T-helper 17 cell (primary cell): Measurements from ENCODE around the gene ZNHIT6. TPM values are rescaled to one million over a fixed set of nuclear protein-coding genes. Genes with fewer than 3 reads are reported as not detected.

Source experiments
- ATAC-seq: fragments of 150-1000 bp; cut with Tn5 transposase; 2 replicates; pipeline ENCODE4 v1.10.0; 2021; ENCODE audit warnings: mild to moderate bottlenecking, moderate library complexity
- DNase-seq, 3 donors: peaks; one replicate each; pipeline versions ENCODE4 v3.0.0 to v3.0.0-alpha.2; 2020 to 2021
- H3K9me3 ChIP-seq: one replicate; pipeline ENCODE4 v1.7.0; 2013; ENCODE audit warnings: low read length, mild to moderate bottlenecking; ENCODE audit not compliant: control insufficient read depth, poor library complexity, severe bottlenecking
- H3K27ac Mint-ChIP-seq: one replicate; pipeline ENCODE4 v1.8.0; 2022; ENCODE audit warnings: mild to moderate bottlenecking, moderate library complexity, mixed read lengths
- H3K27me3 Mint-ChIP-seq: one replicate; pipeline ENCODE4 v1.8.0; 2022; ENCODE audit warnings: mixed read lengths
- H3K36me3 Mint-ChIP-seq: one replicate; pipeline ENCODE4 v1.8.0; 2022; ENCODE audit warnings: low read depth, mixed read lengths
- H3K4me1 Mint-ChIP-seq: one replicate; pipeline ENCODE4 v1.8.0; 2022; ENCODE audit warnings: mild to moderate bottlenecking, mixed read lengths
- H3K4me3 Mint-ChIP-seq: one replicate; pipeline ENCODE4 v1.8.0; 2022; ENCODE audit warnings: mild to moderate bottlenecking, moderate library complexity, mixed read lengths
- total RNA-seq, 4 donors: library from RNA in 2 of 4; stranded (reverse) in 2 of 4; gene quantifications; one replicate each; pipeline ENCODE4 v1.2.3 and lab custom pipeline; 2022 to 2026

Gene ZNHIT6
- total RNA-seq, 2 donors from 2014 or later, result 15.9 TPM

DNA sequence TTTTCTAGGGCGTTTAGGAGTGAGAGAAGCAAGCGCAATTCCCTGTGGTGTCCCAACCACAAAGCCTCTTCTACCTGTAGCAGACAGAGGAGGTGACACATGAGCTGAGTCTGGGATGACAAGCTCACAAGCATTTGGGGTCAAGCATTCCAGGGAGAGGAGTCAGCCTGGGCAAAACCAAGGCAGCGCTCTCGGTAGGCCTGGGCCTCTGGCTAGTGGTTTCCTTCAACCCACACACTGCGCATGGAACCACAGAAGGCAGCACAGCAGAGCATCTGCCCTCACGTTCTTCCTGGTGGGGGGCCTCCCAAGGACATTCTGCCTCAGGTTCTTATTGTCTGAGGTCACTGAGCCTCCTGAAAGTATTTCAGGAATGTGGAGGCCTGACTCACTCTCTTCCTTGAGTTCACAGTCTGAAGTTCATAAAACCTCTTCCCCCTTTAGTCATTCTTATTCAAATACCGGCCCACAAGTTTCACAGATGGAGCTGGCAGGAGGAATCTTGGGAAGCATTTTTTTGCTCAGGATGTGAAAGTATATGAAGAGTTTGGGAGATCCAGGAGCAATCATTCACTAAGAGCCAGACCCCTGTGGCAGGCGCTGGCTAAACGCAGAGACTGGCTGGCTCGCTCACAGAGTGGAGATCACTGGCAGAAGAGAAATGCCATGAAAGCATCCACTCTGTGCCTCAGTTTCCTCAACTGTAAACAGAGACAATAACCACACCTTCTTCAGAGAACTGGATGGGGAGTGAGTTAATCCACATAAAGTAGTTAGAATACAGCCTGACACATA, 100.9 kb downstream of the ZNHIT6 start:
- Mint-ChIP-seq H3K4me3 (no peak overlapping the region), H3K4me1 (no peaks in the 10 kb centered on the region), H3K27ac (no peak overlapping the region), H3K27me3 (no peaks in the 10 kb centered on the region), H3K36me3 (no peaks in the 10 kb centered on the region)
- no peaks in the 10 kb centered on the region for H3K9me3 ChIP-seq
- ATAC-seq (no peak), DNase-seq (no peak)

DNA sequence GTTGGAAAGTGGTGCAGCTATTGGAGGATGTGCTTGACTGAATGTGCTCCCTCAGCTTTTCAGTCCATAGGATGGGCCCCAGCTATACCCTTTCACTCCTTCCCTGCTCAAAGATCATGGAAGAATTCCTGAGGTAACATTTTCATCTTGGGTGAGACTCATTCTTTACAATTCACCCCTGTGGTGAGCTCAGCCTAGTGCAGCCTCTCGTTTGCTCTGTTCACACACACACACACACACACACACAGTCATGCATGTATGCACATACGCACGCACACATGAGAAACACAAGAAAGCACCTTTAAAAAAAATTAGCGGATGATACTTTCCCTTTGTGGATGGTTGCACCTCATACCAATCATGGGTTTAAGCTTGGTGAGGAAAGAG, 101.8 kb downstream of the ZNHIT6 start:
- Mint-ChIP-seq H3K36me3 (no peaks in the 10 kb centered on the region), H3K4me1 (no peaks in the 10 kb centered on the region), H3K4me3 (no peak overlapping the region), H3K27me3 (no peaks in the 10 kb centered on the region), H3K27ac (no peak overlapping the region)
- DNase-seq, result no peak
- no peaks in the 10 kb centered on the region for H3K9me3 ChIP-seq
- no peak for ATAC-seq

DNA sequence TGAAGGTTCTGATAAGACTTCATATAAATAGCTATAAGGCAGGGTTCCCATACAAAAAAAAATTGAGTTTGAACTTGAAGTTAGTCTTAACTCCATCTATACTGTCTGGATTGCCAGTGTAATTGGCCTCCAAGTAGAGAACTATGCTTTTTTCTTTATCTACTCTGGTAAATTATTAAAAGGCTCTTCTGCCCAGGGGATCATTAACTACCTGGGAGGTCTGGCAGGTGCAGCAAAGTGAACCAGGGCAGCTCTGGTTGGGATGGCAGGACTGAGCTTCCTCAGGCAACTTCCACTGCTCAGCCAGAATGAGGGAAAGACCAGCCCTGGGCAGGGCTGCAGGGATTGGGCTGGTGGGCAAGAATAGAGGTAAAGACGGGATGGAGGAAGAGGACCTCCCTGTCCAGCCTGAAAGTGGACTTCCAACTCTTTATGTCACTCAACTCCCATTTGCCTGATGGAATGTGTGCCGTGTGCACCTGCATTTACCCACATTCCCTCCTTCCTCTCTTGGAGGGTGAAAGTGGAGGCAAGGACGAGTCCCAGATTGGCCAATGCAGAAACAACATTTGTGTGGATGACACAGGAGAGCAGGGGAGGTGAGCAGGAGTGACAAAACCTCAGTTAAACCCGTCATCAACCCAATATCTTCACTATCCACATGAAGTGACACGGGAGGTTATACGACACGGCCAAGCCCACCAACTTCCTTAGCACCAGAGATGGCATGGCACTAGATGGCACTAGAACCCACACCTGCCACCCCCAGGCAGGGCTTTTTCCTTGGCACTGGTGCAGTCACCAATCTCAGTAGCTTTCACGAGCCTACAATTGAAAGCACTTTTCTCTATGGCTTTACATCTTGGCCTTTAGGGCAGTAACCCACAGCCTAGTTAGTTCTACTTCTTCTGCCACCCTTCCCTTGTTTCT, 102.5 kb downstream of the ZNHIT6 start:
- Mint-ChIP-seq H3K27ac (no peak overlapping the region), H3K27me3 (no peaks in the 10 kb centered on the region), H3K36me3 (no peaks in the 10 kb centered on the region), H3K4me3 (no peak overlapping the region), H3K4me1 (no peaks in the 10 kb centered on the region)
- H3K9me3 ChIP-seq, result no peaks in the 10 kb centered on the region
- no peak for DNase-seq
- ATAC-seq, result no peak

DNA sequence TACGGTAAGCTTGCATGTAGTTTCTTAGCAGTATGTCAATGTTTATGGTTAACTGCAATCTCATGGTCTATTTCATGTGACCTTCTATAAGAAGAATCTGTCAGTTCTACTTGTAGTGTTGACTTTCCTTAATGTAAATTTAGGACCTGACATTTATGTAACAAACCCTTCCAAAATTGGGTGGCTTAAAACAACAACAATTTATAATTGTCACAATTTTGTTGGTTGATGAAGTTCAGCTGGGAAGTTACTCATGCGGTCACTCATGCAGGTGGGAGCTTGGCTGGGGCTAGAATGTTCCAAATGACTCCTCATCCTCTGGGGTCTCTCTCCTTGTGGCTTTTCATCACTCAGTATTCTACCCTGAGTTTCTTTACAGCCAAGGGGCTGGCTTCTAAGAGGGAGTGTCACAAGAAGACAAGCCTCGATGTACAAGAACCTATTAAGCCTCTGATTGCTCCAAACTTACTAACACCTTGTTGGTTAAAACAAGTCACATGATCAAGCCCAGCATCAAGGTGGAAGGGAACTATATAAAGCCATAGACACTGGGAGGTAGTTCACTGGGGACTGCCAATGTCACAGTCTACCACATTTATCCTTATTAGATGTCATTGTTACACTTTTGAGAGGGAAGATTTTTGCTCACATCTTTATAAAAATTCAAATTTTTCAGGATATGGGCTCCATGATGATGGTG, 103.8 kb downstream of the ZNHIT6 start:
- DNase-seq, result no peak
- no peak for ATAC-seq
- no peaks in the 10 kb centered on the region for H3K4me1 Mint-ChIP-seq
- H3K27ac Mint-ChIP-seq, result no peak overlapping the region
- no peaks in the 10 kb centered on the region for H3K9me3 ChIP-seq
- H3K36me3 Mint-ChIP-seq, result no peaks in the 10 kb centered on the region
- no peak overlapping the region for H3K4me3 Mint-ChIP-seq
- no peaks in the 10 kb centered on the region for H3K27me3 Mint-ChIP-seq

DNA sequence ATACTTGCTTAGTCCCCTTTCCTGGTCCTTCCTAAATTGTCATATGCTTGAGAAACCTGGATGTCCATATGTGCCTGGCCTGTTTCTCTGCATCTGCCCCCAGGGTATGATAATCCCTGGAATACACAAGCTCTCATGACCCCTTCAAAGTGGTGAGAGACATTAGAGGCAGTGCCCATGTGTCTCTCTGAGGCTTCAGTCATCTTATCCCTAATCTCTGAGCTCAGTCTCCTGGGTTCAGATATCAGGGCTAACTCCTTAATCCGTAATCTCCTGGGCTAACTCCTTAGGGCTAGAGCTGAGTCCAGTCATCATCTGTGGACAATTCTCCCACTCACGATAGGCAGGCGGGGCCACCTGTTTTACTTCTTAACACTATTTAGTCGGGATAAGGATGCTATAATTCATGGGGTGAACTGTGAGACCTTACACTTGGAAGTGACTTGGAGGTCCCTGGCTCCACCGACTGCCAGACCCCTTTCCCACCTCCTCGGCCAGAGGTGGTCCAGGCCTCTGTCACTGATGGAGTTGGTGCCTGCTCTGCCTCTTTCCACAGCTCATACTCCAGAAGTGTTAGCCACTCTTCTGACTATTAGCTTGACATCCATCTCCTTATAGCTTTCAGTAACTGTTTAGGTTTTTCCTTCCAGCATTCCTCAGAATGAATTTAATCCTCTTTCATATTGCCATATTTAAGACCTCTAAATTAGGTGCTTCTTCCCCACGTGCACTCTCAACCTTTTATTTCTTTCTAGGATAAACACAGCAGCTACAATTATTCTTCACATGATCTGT, 105.0 kb downstream of the ZNHIT6 start:
- no peak for DNase-seq
- Mint-ChIP-seq H3K4me1 (no peaks in the 10 kb centered on the region), H3K27me3 (no peaks in the 10 kb centered on the region), H3K4me3 (no peak overlapping the region), H3K36me3 (no peaks in the 10 kb centered on the region), H3K27ac (no peak overlapping the region)
- no peaks in the 10 kb centered on the region for H3K9me3 ChIP-seq
- no peak for ATAC-seq

DNA sequence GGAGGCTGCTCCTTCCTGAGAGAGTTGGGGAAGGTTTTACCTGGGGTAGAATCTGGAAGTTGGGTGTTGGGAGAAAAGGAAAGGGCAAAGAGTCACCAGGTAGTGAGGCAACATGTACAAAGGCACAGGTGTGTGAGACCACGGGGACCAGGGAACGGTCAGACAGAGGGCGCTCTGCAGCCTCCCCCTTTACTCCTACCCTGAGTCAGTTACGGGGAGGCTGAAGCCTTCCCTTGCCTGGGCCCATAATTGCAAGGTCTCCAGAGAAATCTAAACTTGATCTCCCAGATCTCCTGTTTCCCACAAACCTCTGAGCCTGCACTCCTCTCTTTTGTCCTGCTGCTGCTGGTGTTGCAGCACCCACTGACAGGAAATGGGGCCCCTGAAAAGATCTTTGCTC, 105.7 kb downstream of the ZNHIT6 start:
- H3K4me3 Mint-ChIP-seq, result no peak overlapping the region
- H3K27ac Mint-ChIP-seq, result no peak overlapping the region
- no peaks in the 10 kb centered on the region for H3K36me3 Mint-ChIP-seq
- ATAC-seq (no peak), DNase-seq (no peak)
- H3K9me3 ChIP-seq, result no peaks in the 10 kb centered on the region
- no peaks in the 10 kb centered on the region for H3K4me1 Mint-ChIP-seq
- no peaks in the 10 kb centered on the region for H3K27me3 Mint-ChIP-seq

DNA sequence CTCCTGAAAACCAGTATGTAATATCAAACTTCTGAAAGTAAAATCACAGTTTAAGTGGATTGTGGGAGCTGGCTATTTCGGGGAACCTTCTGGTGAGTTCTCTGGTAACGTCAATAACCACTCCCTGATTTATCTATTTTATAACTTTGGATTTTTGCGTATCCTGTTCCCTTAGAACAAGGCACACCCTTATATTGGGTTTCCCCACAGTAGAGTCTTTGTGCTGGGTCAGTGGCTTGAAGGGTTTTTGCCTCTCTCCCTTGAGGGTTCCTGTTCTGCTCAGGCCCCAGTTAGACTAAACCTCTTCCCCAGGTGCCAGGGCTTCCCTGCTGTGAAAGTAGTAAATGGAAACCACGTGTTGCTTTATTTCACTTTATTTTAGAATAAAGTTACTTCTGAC, 106.3 kb downstream of the ZNHIT6 start:
- no peaks in the 10 kb centered on the region for H3K9me3 ChIP-seq
- no peaks in the 10 kb centered on the region for H3K27me3 Mint-ChIP-seq
- H3K27ac Mint-ChIP-seq, result no peak overlapping the region
- no peak overlapping the region for H3K4me3 Mint-ChIP-seq
- no peaks in the 10 kb centered on the region for H3K36me3 Mint-ChIP-seq
- DNase-seq (no peak), ATAC-seq (no peak)
- H3K4me1 Mint-ChIP-seq, result no peaks in the 10 kb centered on the region

DNA sequence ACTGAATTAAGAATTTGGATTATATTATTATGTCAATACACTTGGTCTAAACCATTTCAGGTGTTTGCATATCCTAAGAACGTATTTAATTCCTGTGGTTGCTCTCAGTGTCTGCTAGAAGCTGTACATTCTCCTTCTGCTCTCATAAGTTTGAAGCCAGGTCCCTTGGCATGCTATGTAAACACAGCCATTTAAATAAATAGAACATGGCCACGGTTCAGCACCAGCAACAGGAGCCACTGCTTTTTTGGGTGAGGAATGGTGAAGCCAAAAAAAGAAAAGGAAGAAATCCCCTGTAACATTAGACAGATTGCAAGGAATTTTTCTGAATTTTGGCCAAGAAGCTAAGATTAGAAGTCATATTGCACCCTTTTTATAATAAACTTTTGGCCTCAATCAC, 108.6 kb downstream of the ZNHIT6 start:
- no peaks in the 10 kb centered on the region for H3K4me1 Mint-ChIP-seq
- H3K27ac Mint-ChIP-seq, result no peak overlapping the region
- H3K4me3 Mint-ChIP-seq, result no peak overlapping the region
- ATAC-seq (no peak), DNase-seq (no peak)
- no peaks in the 10 kb centered on the region for H3K27me3 Mint-ChIP-seq
- no peaks in the 10 kb centered on the region for H3K9me3 ChIP-seq
- no peaks in the 10 kb centered on the region for H3K36me3 Mint-ChIP-seq

Other genes with a start within 250 kb of the ZNHIT6 start
- not detected for gene DDAH1, start 243.3 kb downstream of the ZNHIT6 start, total RNA-seq
- gene CCN1, start 127.7 kb downstream of the ZNHIT6 start, total RNA-seq, result not detected